NB4 (cell line): ENCODE measurements around the gene OR2T35.

Experiments used
- MYC ChIP-seq: IDR thresholded peaks from 2 replicates; pipeline ENCODE4 v1.6.1; 2011; ENCODE audit warnings: low read depth, low read length
- POLR2A ChIP-seq: IDR thresholded peaks from 2 replicates; pipeline ENCODE4 v1.6.1; 2011; ENCODE audit warnings: mild to moderate bottlenecking; ENCODE audit not compliant: insufficient read length; ENCODE audit errors: extremely low read depth
- TF ChIP-seq, protein P1 (sequence below): IDR thresholded peaks from one replicate; pipeline ENCODE4 v1.5.1; 2012; ENCODE audit warnings: low read depth, low read length
- TF ChIP-seq, protein P2 (sequence below): IDR thresholded peaks from 2 replicates; pipeline ENCODE4 v1.6.1; 2011; ENCODE audit warnings: low read depth, low read length

DNA sequence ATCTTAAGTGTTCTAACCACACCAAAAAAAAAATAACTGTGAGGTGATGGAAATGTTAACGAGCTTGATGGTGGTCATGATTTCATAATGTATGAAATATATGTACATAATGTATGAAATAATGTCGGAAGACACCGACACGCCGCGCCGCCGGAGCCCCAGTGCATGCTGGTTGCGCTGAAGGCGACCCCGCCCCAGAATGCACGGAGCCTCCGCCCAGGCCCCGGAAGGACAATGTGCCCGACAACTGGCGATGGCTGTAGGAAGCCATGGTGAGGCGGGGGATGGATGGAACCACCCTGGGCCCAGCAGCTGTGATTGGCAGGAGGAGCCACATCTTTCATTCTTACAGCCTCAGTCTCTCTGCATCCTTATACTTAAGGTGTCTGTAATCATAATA, 55.0 kb downstream of the OR2T35 start:
- TF ChIP-seq POLR2A: no peak
- TF ChIP-seq, protein P1, sequence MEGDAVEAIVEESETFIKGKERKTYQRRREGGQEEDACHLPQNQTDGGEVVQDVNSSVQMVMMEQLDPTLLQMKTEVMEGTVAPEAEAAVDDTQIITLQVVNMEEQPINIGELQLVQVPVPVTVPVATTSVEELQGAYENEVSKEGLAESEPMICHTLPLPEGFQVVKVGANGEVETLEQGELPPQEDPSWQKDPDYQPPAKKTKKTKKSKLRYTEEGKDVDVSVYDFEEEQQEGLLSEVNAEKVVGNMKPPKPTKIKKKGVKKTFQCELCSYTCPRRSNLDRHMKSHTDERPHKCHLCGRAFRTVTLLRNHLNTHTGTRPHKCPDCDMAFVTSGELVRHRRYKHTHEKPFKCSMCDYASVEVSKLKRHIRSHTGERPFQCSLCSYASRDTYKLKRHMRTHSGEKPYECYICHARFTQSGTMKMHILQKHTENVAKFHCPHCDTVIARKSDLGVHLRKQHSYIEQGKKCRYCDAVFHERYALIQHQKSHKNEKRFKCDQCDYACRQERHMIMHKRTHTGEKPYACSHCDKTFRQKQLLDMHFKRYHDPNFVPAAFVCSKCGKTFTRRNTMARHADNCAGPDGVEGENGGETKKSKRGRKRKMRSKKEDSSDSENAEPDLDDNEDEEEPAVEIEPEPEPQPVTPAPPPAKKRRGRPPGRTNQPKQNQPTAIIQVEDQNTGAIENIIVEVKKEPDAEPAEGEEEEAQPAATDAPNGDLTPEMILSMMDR: no peak
- TF ChIP-seq, protein P2, sequence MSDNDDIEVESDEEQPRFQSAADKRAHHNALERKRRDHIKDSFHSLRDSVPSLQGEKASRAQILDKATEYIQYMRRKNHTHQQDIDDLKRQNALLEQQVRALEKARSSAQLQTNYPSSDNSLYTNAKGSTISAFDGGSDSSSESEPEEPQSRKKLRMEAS: no peak
- TF ChIP-seq MYC: no peak
